GM18870 (cell line): Measurements from ENCODE around the gene CAVIN3.

Source experiments
- ATAC-seq: cut with Tn5 transposase; IDR thresholded peaks from one replicate; pipeline ENCODE4 v1.9.1; 2021; ENCODE audit warnings: moderate library complexity; ENCODE audit not compliant: unreplicated experiment

CAVIN3 gene, protein sequence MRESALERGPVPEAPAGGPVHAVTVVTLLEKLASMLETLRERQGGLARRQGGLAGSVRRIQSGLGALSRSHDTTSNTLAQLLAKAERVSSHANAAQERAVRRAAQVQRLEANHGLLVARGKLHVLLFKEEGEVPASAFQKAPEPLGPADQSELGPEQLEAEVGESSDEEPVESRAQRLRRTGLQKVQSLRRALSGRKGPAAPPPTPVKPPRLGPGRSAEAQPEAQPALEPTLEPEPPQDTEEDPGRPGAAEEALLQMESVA

DNA sequence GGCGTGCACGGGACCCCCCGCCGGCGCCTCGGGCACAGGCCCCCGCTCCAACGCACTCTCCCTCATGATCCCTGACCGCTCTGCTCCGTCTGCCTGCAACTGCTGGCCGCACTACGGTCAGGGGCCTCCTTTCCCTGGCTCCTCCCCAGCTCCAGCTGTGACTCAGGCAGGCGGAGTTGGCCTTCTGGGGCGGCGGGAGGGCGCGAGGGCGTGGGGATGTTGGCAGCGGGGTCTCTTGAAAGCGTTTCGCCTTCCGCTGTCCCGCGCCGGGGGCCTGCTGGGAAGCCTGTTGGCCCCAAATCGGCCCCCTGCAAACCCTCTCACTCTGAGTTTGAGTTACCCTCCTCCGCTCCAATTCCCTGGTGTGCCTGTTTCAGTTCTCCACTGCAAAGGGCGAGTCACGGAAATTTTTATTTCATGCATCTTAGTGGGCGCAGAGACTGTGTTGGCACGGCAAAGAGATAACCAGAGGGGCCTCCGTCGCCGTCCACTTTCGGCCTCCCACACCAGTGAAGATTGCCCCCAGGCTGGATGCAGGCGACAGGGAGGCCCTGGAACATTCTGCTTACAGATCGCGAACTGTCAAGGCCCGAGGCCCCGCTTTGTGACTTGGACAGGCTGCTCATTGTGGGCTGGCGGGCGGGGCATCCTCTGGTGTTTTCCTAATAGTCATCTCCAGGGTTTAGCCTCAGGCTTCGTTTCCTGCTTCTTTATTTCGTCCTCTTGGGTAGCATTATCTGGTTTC is at the start of gene CAVIN3:
CAVIN3 (minus strand) TSS at position 91 of the 745 bp plus-strand sequence; CDS start at position 66, 25 bp downstream.
- peak; percentile 51 for ATAC-seq

DNA sequence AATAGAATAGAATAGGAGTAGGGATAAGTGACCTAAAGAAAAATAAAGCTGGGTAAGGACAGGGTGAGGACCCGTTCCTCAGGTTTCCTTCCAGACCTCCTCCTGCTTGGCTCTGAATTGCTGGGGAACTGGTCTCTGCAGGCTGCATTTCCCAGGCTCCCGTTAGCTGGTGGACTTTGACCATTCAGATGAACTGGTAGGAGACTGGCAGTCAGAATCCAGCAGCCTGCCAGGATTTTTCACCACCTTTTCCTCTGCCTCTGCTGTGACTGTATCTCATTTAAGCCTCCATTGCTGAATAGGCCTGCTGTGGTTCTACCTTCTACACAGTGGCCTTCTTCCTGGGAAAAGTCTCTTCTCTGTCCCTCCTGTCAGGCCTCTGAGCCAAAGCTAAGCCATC is 45.4 kb upstream of the CAVIN3 start:
- ATAC-seq = no peak

- ATAC-seq = peak; percentile 60
Observed at GRCh38 chr11:6362873-6363678, 42.8 kb upstream of the CAVIN3 start.

- ATAC-seq = no peak
Observed at GRCh38 chr11:6362185-6362872, 42.0 kb upstream of the CAVIN3 start.

GRCh38 chr11:6360183-6360582 is 39.9 kb upstream of the CAVIN3 start:
- ATAC-seq = no peak

DNA sequence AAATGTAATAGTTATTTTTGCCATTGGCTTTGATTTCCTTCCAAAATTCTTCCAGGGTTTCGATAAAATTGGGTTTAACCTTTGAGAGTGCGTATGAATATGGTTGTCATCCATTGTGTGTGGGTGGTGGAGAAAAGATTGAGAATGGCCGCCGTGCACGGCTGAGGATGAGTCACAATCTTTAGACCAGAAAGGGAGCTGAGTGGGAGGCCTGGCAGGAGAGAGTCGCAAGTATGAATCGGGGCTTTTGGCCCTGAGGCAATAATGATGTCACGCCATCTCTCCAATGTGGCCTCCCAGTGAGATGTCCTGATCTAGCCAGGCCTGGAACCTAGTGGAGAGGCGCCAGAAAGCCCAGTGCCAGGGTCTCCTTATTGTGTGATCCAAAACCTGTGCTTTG is 36.9 kb upstream of the CAVIN3 start:
- ATAC-seq = no peak

GRCh38 chr11:6356503-6357055 is 36.3 kb upstream of the CAVIN3 start:
- no peak for ATAC-seq

- no peak for ATAC-seq
Observed at GRCh38 chr11:6354651-6355485, 34.6 kb upstream of the CAVIN3 start.

DNA sequence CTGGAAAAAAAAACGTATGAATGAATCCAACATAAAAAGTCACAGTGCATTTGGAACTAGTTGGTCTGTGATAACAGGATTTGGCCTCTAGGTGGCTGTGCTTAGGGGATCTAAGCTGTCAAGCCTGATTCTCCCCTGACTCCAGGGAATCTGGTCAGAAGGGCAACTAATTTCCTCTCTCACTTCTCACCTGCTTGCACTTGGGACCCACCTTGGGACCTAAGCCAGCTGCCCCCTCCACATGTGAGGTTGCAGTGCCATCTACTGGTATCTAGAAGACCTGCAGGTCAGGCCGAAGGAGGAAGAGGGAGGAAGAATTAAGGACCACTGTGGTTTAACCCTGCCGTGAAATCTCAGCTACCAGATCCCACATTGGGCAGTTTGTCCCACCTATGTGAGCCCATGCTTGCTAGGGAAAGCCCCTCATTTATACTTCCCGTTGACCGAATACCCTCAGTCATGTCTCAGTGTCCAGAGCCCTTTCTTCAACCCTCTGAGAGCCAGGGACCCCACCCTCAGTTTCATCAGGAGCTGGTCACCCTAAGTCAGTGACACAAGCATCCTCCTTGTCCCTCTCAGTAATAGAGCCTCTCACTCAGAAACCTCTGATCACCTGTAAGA is 33.2 kb upstream of the CAVIN3 start:
- ATAC-seq = peak; percentile 71

DNA sequence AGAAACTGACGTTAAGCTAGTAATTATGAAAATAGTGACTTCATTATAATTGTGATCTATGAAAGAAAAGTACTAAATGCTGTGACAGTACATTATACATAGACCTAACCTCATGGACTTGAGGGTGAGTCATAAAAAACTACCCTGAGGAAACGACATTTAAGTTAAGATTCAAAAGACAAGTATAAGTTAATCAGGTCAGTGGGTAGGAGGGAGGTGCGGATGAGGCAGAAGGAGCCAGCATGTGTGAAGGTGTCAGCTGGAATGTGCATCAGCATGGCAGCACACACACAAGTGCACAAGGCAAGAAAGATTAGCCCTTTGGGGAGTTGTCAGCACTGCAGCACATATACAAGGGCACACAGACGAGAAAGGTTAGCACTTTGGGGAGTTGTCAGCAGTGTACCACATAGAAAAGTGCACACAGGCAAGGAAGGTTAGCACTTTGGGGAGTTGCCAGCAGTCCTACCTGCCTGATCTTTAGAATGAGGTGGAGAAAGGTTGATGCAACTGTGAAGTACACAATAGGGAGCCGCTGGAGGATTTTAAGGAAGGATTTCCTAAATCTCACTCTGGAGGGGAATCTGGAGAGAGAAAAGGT is 31.6 kb upstream of the CAVIN3 start:
- no peak for ATAC-seq

- no peak for ATAC-seq
Observed at GRCh38 chr11:6350486-6350885, 30.2 kb upstream of the CAVIN3 start.

GRCh38 chr11:6350043-6350442 is 29.7 kb upstream of the CAVIN3 start:
- ATAC-seq = no peak

GRCh38 chr11:6345366-6345765 is 25.1 kb upstream of the CAVIN3 start:
- ATAC-seq = no peak

GRCh38 chr11:6336293-6336692 is 16.0 kb upstream of the CAVIN3 start:
- ATAC-seq = no peak

GRCh38 chr11:6334806-6335205 is 14.5 kb upstream of the CAVIN3 start:
- ATAC-seq = no peak

DNA sequence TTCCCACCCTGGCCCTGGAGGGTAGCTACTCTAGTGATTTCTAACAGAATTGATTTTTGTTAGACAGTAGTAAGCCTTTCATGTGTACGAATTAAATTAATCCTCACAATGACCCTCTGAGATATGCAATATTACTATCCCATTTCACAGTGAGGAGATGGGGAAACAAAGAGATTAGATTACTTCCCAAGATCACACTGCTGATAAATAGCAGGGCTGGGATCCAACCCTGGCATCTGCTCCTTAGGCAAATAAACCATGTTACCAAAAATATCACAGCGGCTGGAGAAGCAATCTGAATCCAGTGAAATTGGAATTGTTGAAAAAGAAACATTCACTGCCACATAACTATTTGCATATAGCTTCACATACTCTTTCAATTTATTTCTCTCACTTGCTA is 12.8 kb upstream of the CAVIN3 start:
- no peak for ATAC-seq

- ATAC-seq = no peak
Observed at GRCh38 chr11:6332066-6332465, 11.8 kb upstream of the CAVIN3 start.

DNA sequence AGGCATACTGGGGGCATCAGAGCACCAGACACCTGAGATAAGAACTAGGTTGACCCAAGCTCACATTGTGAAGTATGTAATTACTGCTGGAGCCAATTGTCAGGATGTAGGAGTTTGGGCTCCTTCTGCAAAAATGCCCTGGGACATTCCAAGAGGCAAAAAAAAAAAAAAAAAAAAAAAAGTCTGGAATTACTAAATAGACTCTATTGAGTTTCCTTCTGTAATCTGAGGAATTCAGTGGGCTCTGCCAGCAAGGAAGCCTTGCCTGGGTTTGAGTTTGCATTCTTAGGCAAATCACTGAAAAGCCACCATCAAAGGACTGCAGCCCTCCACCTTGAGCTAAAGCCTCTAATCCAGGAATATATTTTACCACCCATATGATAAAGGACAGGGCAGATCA is 8.0 kb upstream of the CAVIN3 start:
- no peak for ATAC-seq

- ATAC-seq = no peak
Observed at GRCh38 chr11:6327806-6328205, 7.5 kb upstream of the CAVIN3 start.
